GM12864 (cell line): Measurements from ENCODE around the gene C11orf24.

Experiments
- DNase-seq: peaks from one replicate; pipeline ENCODE4 v3.0.0-alpha.2; 2011; ENCODE audit warnings: low read depth
- H3K4me3 ChIP-seq: 2 replicates; pipeline ENCODE4 v1.5.1; 2011; ENCODE audit warnings: mild to moderate bottlenecking, low read depth, low read length, control low read depth
- TF ChIP-seq, protein P1 (sequence below): IDR thresholded peaks from 2 replicates; pipeline ENCODE4 v1.5.1; 2011; ENCODE audit warnings: low read depth, mild to moderate bottlenecking, moderate library complexity, low read length, control low read depth, inconsistent platforms; ENCODE audit errors: missing control alignments

C11orf24 gene

DNA sequence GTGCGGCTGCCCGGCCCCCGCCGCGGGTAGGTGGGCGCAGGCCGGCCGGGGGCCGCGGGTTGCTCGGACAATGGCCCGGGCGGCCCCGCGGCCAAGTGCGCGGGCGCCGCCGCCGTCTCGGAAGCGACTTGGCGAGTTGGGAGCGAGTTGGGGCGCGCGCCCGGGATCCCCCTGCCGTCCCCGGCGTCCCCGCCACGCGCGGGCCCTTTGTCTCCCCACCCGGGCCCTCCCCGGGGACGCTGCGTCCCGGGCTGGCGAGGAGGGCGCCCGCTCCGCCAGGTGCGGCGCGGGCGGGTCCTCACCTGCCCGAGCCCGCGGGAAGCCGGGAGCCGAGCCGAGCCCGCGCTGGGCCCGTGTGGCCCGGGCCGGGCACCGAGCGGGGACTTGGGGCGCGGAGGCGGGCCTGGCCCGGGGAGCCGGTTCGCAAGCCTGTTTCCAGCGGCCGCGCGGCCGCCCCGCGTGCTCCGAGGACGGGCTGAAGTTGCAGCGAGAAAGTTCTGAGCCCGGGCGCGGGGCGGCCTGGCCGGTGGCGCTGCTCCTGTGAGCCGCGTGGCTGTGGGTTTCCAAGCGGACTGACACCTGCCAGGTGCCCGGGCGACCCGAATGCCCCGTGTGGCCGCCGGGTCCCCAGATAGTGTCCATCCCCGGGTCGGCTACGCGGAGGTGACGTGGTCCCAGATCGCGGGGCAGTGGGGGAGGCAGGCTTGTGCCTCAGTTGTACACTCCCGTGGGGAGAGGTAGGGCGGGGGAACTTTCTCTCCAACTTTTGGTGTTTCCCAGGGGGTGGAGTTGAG, 41.2 kb upstream of the C11orf24 start:
- no peak for DNase-seq
- H3K4me3 ChIP-seq: peak overlapping the region; percentile 75
- TF ChIP-seq, protein P1, sequence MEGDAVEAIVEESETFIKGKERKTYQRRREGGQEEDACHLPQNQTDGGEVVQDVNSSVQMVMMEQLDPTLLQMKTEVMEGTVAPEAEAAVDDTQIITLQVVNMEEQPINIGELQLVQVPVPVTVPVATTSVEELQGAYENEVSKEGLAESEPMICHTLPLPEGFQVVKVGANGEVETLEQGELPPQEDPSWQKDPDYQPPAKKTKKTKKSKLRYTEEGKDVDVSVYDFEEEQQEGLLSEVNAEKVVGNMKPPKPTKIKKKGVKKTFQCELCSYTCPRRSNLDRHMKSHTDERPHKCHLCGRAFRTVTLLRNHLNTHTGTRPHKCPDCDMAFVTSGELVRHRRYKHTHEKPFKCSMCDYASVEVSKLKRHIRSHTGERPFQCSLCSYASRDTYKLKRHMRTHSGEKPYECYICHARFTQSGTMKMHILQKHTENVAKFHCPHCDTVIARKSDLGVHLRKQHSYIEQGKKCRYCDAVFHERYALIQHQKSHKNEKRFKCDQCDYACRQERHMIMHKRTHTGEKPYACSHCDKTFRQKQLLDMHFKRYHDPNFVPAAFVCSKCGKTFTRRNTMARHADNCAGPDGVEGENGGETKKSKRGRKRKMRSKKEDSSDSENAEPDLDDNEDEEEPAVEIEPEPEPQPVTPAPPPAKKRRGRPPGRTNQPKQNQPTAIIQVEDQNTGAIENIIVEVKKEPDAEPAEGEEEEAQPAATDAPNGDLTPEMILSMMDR: peak; percentile 3

DNA sequence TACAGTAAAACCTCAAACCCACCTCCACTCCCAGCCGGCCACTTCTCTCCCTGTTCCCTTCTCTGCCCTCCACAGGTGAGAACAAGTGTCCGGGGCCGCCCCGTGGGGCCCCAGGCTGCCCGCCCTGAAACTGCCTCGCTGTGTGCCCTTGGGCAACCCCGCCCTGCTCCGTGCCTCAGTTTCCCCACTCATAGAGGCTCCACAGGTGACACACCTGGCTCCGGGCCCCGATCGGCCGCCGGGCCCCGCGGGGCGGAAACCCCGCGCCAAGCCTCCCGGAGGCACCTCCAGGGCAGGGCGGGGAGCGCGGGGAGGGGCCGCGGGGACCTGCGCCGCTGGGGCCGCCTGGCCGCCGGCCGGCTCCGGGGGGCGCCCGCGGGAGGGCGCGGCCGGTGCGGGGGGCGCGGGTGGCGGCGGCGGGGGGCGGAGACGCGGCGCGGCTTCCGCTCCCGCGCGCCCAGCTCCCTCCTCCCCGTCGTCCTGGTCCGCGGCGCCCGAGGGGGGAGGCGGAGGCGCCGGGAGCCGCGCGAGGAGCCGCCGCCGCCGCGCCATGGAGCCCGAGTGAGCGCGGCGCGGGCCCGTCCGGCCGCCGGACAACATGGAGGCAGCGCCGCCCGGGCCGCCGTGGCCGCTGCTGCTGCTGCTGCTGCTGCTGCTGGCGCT, 40.5 kb upstream of the C11orf24 start, which contains the start of gene LRP5:
Gene LRP5, plus strand, starts transcription at position 475 of the 663 bp plus-strand sequence. Its CDS starts 124 bp downstream, at position 599.
- TF ChIP-seq, protein P1: no peak
- peak within 1 kb of the TSS; percentile 75 for H3K4me3 ChIP-seq
- no peak for DNase-seq

DNA sequence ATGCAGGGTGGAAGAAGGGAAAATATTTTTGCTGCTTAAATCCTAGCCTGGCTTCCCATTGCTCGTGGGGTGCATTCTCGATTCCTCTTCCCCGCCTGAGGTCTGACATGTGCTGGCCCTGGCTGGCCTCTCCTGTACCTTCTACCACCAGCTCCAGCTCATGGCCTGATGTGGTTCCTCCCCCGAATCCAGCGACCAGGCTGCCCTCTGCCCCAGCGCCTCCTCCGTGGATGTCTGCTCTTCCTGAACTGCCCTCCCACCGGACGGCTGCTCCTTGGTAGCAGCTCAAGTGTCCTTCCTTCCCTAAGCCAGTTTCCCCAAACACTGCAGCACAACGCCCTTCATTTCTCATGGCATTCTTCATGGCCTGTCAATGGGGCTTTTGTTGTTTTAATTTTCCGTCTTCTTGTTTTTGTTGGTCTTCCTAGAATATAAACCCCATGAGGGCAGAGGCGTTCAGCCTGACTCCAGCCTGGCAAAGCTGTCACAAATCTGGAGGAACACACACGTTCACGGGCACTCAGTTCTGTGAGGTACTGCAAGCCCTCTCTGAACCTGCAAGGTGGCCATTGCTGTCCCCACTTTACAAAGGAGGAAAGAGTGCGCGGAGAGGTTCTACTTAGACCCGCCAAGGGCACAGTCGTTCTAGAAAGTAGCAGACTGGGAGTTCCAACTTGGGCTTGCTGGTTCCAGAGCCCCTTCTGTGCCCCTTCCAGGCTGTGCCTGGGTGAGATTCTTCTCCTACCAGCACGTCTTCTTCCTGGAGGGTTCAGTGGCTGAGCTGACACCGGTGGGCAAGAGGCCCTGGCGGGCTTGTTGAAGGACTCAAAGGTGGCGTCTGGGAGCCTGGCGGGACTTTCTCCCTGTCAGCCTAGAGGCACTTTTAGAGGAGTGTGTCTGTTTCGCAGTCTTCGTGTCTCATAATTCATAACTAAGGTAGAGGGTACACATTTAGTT, 39.7 kb upstream of the C11orf24 start:
- TF ChIP-seq, protein P1: no peak
- DNase-seq: no peak
- peak overlapping the region; percentile 32; the same call in 1 of the 2 replicates for H3K4me3 ChIP-seq

DNA sequence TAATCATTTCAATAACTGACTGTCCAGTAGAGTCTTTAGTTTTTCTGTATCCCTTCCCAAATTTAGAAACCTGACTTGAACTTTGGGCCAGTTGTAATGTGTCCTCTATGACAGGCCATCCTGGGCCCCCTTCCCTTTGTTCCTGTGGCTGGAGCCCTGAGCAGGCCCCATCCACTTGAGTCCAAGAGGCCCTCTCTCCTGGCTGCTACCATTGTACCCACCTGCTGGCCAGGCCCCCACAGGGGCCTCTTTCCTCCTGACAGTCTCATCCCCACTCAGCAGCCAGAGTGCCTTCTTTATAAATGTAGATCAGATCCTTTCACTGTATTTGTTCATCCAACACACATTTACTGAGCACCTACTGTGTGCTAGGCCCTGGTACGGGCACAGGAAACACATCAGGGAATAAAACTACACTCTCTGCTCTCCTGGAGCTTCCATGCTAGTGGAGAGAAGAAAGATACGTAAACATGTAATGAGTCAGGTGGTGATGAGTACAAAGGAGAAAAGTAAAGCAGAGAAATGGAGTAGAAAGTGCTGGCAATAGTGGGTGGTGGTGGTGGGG, 37.9 kb upstream of the C11orf24 start:
- no peak for DNase-seq

DNA sequence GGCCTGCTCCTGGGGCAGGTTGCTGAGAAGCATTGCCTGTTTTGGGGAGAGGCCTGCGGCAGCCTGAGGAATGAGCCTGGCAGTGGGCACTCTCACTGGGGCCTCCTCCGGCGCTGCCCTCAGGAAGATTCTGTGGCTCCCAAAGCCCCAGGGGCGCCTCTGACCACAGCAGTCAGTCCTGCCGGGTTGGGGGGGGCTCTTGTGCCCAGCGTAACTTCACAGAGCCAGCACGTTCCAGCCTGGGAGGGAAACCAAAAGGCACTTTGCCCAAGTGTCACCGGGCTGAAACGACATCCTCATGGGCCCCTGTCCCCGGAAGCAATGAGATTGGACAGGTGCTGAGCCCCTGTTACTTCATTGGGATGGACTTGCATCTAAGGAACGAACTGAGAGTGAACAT, 36.3 kb upstream of the C11orf24 start:
- no peak for DNase-seq
- TF ChIP-seq, protein P1: no peak
- no peak overlapping the region for H3K4me3 ChIP-seq

More for the DNA sequence above, 37.9 kb upstream of the C11orf24 start:
- TF ChIP-seq, protein P1: no peak
- H3K4me3 ChIP-seq: no peak overlapping the region

- no peak overlapping the region for H3K4me3 ChIP-seq
- DNase-seq: no peak
- TF ChIP-seq, protein P1: no peak
These were observed 34.9 kb upstream of the C11orf24 start for GRCh38 chr11:68306636-68307035.
